NB4 (cell line): ENCODE data around the gene COMMD7.

Experiments used
- DNase-seq: peaks from one replicate; pipeline ENCODE4 v3.0.0; 2010; ENCODE audit warnings: low read depth
- H3K4me3 ChIP-seq: one replicate; pipeline ENCODE4 v1.5.1; 2011; ENCODE audit warnings: mild to moderate bottlenecking, low read depth, low read length, moderate library complexity
- MYC ChIP-seq: IDR thresholded peaks from 2 replicates; pipeline ENCODE4 v1.6.1; 2011; ENCODE audit warnings: low read depth, low read length
- POLR2A ChIP-seq: IDR thresholded peaks from 2 replicates; pipeline ENCODE4 v1.6.1; 2011; ENCODE audit warnings: mild to moderate bottlenecking; ENCODE audit not compliant: insufficient read length; ENCODE audit errors: extremely low read depth
- TF ChIP-seq, protein P1 (sequence below): IDR thresholded peaks from one replicate; pipeline ENCODE4 v1.5.1; 2012; ENCODE audit warnings: low read depth, low read length
- TF ChIP-seq, protein P2 (sequence below): IDR thresholded peaks from 2 replicates; pipeline ENCODE4 v1.6.1; 2011; ENCODE audit warnings: low read depth, low read length

COMMD7 gene

DNA sequence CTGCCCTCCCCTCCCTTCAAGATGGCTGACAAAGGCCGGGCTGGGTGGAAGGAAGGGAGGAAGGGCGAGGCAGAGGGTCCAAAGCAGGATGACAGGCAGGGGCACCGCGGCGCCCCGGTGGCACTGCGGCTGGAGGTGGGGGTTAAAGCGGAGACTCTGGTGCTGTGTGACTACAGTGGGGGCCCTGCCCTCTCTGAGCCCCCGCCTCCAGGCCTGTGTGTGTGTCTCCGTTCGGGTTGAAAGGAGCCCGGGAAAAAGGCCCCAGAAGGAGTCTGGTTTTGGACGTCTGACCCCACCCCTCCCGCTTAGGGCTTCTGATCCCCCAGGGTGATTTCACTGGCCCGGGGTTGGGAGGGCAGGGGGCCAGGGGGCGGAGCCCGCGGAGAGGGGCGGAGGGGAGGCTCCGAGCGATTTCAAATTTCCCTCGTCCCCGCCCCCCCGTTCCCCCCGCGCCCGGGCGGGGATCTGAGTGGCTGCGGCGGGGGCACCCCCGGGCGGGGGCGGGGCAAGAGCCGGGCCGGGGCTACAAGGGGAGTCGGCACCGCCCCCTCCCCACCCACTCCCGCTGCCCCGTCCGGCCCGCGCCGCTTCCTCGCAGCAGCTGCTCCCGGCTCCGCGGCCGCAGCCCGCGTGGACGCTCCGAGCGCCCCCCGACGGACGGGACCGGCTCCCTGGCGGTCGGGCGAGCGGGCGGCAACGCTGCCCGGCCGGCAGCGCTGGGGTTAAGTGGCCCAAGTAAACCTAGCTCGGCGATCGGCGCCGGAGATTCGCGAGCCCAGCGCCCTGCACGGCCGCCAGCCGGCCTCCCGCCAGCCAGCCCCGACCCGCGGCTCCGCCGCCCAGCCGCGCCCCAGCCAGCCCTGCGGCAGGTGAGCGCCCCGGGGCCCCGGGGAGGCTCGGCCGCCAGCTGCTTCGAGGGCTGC is 18.8 kb upstream of the COMMD7 start, which contains the start of gene DNMT3B:
Gene DNMT3B, plus strand, starts transcription at position 555 of the 923 bp plus-strand sequence. CDS start 17,939 bp downstream, outside the sequence.
- H3K4me3 ChIP-seq = peak within 1 kb of the TSS; percentile 89
- TF ChIP-seq, protein P1, sequence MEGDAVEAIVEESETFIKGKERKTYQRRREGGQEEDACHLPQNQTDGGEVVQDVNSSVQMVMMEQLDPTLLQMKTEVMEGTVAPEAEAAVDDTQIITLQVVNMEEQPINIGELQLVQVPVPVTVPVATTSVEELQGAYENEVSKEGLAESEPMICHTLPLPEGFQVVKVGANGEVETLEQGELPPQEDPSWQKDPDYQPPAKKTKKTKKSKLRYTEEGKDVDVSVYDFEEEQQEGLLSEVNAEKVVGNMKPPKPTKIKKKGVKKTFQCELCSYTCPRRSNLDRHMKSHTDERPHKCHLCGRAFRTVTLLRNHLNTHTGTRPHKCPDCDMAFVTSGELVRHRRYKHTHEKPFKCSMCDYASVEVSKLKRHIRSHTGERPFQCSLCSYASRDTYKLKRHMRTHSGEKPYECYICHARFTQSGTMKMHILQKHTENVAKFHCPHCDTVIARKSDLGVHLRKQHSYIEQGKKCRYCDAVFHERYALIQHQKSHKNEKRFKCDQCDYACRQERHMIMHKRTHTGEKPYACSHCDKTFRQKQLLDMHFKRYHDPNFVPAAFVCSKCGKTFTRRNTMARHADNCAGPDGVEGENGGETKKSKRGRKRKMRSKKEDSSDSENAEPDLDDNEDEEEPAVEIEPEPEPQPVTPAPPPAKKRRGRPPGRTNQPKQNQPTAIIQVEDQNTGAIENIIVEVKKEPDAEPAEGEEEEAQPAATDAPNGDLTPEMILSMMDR = no peak
- TF ChIP-seq POLR2A = peak; percentile 75
- peak; percentile 92 for DNase-seq

DNA sequence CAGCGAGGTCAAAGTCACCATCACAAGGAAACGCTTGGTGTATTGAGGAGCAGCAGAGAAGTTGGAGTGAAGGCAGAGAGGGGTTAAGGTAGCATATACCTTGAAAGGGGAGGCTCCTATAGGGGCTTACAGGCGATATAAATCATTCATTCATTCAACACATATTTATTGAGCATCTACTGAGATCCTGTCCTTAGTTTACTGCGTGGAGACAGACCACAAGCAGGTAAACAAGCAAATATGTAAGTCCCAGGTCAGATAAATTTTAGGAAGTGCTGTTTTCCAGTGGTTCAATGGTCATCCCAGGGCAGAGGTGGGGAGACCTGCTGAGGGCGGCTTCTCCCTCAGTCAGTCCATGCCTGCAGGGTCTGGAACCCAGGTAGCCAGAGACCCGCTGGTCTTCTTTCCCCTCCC is 18.2 kb upstream of the COMMD7 start:
- TF ChIP-seq, protein P2, sequence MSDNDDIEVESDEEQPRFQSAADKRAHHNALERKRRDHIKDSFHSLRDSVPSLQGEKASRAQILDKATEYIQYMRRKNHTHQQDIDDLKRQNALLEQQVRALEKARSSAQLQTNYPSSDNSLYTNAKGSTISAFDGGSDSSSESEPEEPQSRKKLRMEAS = no peak
- TF ChIP-seq POLR2A (no peak), MYC (no peak)
- TF ChIP-seq, protein P1 = no peak
- no peak for DNase-seq

DNA sequence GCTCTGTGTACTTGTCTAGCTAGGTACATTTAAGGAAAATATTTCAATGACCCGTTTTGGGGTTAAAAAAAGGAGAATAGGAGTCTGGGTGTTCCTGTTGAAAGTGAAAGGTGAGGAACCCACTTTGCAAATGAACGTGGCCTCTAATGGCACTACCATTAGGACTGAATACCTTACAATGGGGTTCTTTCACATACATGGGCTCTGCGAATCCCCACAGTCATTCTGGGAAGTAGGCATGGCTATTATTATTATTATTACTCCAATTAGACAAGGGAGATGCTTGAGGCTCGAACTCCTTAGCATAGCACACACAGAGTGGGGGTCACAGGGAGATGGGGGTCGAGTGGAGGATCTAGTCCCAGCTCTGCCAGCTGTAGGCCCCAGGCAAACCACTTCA is 12.9 kb upstream of the COMMD7 start:
- TF ChIP-seq, protein P1 = no peak
- TF ChIP-seq, protein P2 = no peak
- TF ChIP-seq MYC = no peak
- no peak for TF ChIP-seq POLR2A
- no peak for DNase-seq

More for the DNA sequence above, 18.2 kb upstream of the COMMD7 start:
- no peak overlapping the region for H3K4me3 ChIP-seq

DNA sequence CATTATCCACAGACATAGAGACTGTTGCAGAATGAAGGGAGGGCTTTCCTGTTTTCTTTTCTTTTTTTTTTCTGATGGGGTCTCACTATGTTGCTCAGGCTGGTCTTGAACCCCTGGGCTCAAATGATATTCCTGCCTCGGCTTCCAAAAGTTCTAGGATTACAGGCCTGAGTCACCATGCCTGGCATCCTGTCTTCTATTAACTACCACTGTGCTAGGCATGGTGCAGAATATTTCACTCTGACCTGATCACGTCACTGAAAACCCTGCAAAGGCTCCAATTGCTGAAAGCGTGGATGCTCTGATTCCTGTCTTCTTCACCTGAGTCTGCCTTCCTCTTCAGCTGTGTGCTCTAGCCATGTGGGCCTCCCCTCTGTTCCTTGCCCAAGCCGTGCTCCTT is 10.5 kb upstream of the COMMD7 start:
- H3K4me3 ChIP-seq = no peak overlapping the region
- no peak for TF ChIP-seq MYC
- TF ChIP-seq, protein P1 = no peak
- TF ChIP-seq, protein P2 = no peak
- no peak for TF ChIP-seq POLR2A
- no peak for DNase-seq

More for the DNA sequence above, 12.9 kb upstream of the COMMD7 start:
- H3K4me3 ChIP-seq = no peak overlapping the region

DNA sequence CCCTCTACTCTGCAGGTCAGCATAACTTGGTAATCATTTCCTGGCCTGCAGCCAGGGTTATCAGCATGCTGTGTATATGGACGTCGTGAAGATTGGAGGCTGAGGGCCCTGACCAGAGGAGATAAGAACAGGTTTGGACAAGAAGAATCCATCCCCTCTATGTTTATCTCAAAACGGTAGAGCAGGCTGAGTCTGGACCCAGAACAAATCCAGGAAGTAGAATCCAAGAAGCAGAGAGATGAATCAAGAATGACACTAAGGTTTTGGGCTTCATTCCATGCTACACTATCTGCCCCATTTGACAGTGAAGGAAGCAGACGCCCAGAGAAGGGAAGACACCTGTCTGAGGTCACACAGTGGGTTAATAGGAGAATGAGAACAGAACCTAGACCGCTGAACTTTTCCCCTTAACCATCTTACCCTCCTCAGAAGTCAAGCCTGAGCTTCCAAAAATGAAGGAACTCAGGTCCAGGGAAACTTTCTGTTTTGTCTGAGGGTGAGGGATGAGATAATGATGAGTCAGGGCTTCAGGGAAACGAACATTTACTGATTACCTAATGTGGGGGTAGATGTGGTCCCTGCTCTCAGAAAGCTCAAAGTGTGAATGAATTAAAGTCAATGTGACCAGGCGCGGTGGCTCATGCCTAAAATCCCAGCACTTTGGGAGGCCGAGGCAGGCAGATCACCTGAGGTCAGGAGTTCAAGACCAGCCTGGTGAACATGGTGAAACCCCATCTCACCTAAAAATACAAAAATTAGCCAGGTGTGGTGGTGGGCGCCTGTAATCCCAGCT is 9.4 kb upstream of the COMMD7 start:
- H3K4me3 ChIP-seq = no peak overlapping the region
- no peak for TF ChIP-seq POLR2A
- DNase-seq = peak; percentile 57
